AG09309 (cell line): Measurements from ENCODE around the gene REG4.

Source experiments
- DNase-seq: peaks from one replicate; pipeline ENCODE4 v3.0.0-alpha.2; 2010; ENCODE audit warnings: low read depth
- H3K4me3 ChIP-seq: 2 replicates; pipeline ENCODE4 v1.5.1; 2011; ENCODE audit warnings: mild to moderate bottlenecking, low read depth, low read length, moderate library complexity; ENCODE audit not compliant: control insufficient read depth
- TF ChIP-seq, protein P1 (sequence below): IDR thresholded peaks from 2 replicates; pipeline ENCODE4 v1.5.1; 2011; ENCODE audit warnings: mild to moderate bottlenecking, low read depth, low read length, inconsistent platforms; ENCODE audit not compliant: insufficient read depth, control insufficient read depth; ENCODE audit errors: missing control alignments

REG4 gene

DNA sequence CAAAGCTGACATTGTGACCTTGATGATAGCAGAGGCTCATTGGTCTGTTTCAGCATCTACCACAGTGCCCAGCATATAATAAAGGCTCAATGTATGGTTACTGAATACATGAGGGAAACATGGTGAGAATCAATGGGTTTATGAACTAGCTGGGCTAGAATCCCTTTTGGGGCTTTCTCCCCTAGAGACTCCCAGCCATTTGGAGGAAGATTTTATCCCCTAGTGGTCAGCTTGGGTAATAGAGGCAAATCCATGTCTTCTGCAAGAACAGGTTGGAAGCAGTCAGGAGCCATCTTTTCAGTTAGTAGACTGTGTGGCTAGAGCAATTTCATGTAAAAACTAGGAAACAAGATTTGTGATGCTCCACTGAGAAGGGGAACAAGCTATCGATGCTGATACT, 15.8 kb upstream of the REG4 start:
- no peak for DNase-seq
- no peak overlapping the region for H3K4me3 ChIP-seq
- TF ChIP-seq, protein P1, sequence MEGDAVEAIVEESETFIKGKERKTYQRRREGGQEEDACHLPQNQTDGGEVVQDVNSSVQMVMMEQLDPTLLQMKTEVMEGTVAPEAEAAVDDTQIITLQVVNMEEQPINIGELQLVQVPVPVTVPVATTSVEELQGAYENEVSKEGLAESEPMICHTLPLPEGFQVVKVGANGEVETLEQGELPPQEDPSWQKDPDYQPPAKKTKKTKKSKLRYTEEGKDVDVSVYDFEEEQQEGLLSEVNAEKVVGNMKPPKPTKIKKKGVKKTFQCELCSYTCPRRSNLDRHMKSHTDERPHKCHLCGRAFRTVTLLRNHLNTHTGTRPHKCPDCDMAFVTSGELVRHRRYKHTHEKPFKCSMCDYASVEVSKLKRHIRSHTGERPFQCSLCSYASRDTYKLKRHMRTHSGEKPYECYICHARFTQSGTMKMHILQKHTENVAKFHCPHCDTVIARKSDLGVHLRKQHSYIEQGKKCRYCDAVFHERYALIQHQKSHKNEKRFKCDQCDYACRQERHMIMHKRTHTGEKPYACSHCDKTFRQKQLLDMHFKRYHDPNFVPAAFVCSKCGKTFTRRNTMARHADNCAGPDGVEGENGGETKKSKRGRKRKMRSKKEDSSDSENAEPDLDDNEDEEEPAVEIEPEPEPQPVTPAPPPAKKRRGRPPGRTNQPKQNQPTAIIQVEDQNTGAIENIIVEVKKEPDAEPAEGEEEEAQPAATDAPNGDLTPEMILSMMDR: peak; percentile 28

DNA sequence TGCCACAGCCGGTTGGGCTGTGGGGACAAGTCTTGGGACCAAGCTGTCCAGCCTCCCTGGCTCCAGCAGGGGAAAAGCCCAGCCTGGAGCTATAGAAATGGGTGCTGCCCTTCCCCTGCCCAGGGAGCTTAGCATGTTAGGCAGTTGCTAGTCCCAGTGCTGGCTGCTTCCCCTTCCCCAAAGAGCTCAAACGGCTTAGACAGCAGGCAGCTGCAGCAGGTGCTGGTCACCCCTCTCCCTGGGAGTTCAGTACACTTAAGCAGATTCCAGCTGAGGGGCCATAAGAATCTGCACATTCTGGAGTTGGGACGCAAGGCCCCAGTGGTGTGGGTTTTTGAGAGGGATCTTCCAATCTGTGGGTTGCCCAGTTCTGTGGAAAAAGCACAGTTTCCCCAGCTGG, 11.1 kb upstream of the REG4 start:
- no peak for DNase-seq
- TF ChIP-seq, protein P1: no peak
- H3K4me3 ChIP-seq: no peak overlapping the region

DNA sequence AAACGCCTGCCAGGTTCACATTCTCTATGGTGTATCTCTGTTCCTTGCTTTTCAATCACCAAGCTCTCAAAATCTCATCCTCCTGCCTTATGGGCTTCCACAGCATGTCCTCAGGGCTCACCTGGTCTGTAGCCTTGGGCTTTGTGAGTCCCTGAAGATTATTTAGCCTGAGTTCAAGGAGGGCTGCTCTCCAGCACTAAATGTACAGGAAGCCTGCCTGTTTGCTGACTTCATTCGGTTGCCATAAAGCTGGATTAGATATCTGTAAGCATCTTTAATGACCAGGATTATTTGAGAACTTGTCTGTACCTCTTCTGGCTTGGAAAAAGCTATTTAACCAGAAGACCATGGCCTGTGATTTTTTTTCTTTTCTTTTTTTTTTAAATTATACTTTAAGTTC, 6.9 kb upstream of the REG4 start:
- DNase-seq: no peak
- TF ChIP-seq, protein P1: no peak
- no peak overlapping the region for H3K4me3 ChIP-seq

DNA sequence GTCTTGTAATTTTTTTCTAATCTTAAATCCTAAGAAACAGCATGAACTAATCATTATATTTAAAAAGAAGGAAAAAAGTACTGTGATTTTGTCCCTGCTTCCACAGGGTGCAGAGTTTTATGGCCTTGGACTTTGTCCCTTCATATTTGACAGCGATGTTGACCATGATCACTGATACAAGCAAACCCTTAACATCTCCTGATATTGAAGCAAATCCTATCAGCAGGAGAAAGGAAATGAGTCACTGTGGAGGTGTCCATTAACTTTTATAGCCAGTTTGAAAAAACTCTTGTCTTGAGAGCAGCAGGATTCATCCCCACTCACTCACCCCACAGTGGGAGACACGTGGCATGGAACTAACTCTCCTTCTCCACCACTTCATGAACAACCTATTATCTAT, 5.1 kb upstream of the REG4 start:
- TF ChIP-seq, protein P1: no peak
- no peak overlapping the region for H3K4me3 ChIP-seq
- no peak for DNase-seq

DNA sequence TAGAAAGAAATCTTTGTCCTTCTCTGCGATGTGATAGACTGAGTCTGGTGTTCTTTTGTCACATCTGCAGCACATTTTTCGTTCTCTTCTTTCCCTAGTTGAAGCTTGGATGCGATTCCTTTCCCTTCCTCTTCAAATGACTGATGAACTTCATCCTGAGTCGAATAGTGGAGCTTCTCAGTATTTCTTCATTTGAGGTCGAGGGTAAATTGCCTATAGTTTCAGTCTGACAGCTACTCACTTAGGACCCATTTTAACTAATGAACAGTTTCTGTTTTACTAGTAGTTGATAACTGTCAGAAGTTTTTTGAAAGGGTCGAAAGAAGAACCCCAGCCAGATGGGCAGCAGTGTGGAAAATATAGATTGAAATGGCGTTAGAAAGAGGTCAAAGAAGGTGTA, 4.7 kb upstream of the REG4 start:
- TF ChIP-seq, protein P1: no peak
- DNase-seq: no peak
- no peak overlapping the region for H3K4me3 ChIP-seq

DNA sequence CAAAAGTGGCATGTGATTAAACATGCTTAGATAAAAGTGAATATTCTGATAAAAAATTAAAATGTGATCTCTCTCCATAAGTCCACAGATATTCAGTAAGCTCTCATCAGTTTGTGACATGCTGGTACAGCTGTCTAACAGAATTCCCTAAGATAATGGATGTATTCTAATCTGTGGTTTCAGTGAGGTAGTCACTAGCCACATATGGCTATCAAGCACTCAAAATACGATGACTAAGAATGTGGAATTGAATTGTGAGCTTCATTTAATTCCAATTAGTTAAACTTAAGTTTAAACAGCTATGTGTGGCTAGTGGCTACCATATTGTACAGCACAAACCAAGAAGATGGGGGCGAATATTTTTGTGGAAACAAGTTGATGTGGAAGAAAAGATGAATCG, 4.1 kb upstream of the REG4 start:
- DNase-seq: no peak
- no peak overlapping the region for H3K4me3 ChIP-seq
- TF ChIP-seq, protein P1: no peak

DNA sequence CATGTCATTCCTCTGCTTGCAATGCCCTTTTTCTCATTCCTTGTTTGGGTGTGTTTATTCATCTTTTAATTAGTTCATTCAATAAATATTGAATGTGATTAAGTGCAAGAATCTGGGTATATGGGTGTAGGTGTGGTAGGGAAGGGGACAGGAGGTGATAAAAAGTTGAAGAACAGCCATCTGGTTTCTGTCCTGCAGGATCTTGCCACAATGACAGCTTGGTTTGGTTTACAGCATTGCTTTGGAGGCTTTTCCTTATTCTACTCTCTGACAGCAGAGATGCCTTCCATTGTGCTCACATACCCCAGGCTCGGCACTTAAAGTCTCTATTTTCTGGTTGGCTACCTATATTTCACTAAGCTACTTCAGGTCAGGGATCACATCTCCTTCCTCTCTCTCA, 3.0 kb upstream of the REG4 start:
- TF ChIP-seq, protein P1: no peak
- H3K4me3 ChIP-seq: no peak overlapping the region
- no peak for DNase-seq
